Fibroblast of lung (primary cell): ENCODE data around the gene AADACL4.

Experiments used
- CTCF ChIP-seq, 2 donors: IDR thresholded peaks in 1 of 2; conservative IDR thresholded peaks in 1 of 2; 1 replicate in 1 of 2; 2 replicates in 1 of 2; pipeline ENCODE4 v1.5.1; 2011 to 2012; ENCODE audit warnings: low read length in 2 of 2, control low read depth in 1 of 2, inconsistent platforms in 1 of 2, low read depth in 1 of 2, mild to moderate bottlenecking in 1 of 2
- EZH2 ChIP-seq: IDR thresholded peaks from 2 replicates; pipeline ENCODE4 v1.5.1; 2012; ENCODE audit warnings: low read length, control low read depth, mild to moderate bottlenecking; ENCODE audit errors: missing control alignments

DNA sequence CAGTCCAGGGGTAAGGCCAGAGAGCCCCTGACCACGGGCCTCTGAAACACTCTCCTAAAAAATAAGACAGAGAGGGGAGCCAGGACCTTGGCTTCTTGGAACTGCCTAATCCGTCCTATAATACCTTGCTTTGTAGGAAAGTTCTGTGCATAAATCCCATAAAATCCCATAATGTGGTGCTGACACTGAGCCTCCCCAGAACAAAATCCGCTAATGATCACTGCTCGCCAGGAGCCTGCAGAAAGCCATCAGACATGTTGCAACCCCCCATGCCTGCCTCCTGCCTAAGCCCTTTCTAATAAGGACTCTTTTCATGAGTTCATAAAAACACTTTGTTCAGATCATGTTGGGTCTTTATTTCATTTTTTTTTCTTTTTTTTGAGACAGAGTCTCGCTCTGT lies 16.6 kb upstream of the AADACL4 start:
- TF ChIP-seq CTCF (conservative IDR thresholded peaks at IDR 0.05 in 1 of 2, IDR thresholded peaks at IDR 0.05 in 1 of 2; ENCODE audit: low read depth in 1 of 2, low read length in 2 of 2): no peak
- no peak for TF ChIP-seq EZH2
